WI38 (cell line): ENCODE measurements around the gene IL18RAP.
A peak's percentile ranks its signal among the peaks of the same experiment; 100 is the strongest.

ENCODE experiments used
- H3K4me3 ChIP-seq: 2 replicates; pipeline ENCODE4 v1.5.1; 2011; ENCODE audit warnings: low read depth, mild to moderate bottlenecking, control low read depth, low read length
- CTCF ChIP-seq: IDR thresholded peaks from 2 replicates; pipeline ENCODE4 v1.5.1; 2012; ENCODE audit warnings: low read depth, mild to moderate bottlenecking, control low read depth, low read length

IL18RAP gene

DNA sequence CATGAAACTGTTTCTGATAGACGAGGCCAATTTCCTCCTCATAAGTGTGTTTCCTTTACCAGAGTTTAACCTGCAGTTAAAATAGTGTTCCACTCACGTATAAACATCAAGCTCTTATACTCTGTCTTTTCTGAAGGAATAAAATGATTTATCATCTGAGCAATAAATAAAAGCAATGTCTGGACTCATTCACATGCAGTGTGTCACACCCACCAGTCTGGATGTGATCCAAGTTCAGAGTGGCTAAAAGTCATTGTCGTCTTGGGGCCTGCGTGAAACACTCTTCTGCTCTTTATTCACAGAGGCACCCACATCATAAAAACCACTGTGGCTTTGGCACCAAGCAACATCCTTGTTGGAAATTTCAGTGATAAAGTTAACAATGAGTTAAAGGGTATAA is 30.5 kb downstream of the IL18RAP start:
- TF ChIP-seq CTCF: no peak
- H3K4me3 ChIP-seq: no peak overlapping the region

GRCh38 chr2:102455061-102455670 is 32.2 kb downstream of the IL18RAP start:
- no peak overlapping the region for H3K4me3 ChIP-seq
- TF ChIP-seq CTCF: no peak

DNA sequence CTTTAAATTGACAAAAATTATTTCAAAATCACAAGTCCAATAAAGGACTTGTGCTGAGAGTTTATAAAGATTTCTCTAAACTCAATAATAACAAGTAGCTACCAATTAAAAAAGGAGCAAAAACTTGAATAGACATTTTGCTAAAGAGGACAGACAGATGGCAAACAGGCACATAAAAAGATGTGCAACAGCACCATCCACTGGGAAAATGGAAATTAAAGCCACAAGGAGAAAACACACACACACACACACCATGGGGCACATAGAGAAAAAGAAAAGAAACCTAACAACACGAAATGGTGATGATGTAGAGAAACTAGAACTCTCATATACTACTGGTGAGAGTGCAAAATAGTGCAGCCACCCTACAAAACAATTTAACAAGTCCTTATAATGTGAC is 37.5 kb downstream of the IL18RAP start:
- H3K4me3 ChIP-seq: no peak overlapping the region
- no peak for TF ChIP-seq CTCF

- no peak overlapping the region for H3K4me3 ChIP-seq
- TF ChIP-seq CTCF: no peak
Measured at GRCh38 chr2:102461188-102461587, 38.2 kb downstream of the IL18RAP start.

DNA sequence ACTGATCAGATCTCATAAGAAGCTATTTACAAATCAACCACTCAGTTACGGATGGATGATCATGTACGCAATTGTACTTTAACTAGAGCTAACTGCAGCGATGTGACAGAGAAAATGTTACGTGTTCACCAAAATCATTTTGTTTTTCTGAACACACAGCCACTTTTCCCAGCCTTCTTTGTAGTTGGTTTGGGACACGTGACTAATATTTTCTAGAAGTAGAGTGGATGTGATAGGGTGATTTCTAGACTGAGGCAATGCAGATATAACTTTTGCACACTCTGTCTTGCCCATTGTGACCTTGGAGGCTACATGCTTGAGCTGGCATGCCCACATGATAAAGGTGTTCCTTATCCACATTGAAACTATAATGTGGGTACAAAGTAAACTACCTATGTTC is 40.2 kb downstream of the IL18RAP start:
- no peak for TF ChIP-seq CTCF
- H3K4me3 ChIP-seq: no peak overlapping the region

- TF ChIP-seq CTCF: no peak
- no peak overlapping the region for H3K4me3 ChIP-seq
Measured at GRCh38 chr2:102470168-102470567, 47.2 kb downstream of the IL18RAP start.

DNA sequence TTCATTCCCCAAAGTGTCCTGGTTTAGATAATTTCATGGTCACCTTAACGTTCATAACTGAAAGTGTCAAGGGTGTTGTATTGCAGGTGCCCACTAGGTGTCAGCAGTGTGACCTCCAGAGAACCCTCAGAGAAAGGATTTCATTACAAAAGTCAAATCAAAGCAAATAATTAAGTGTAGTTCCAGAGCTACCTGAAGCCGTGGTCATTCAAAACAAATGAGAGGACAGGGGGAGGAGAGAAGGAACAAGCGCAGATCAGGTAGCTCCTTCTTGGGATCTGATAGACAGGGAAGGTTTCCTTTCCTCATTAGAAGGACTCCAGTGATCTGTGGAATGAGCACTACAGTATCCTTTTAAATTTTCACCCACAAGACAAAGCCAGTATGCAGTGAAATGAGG is 50.1 kb downstream of the IL18RAP start, which contains the start of gene SLC9A4:
Gene SLC9A4, plus strand, starts transcription at position 207 of the 400 bp plus-strand sequence. CDS start 534 bp downstream, outside the sequence.
- peak; percentile 85 for TF ChIP-seq CTCF
- H3K4me3 ChIP-seq: no peak within 1 kb of the TSS
